H1 (cell line): Measurements from ENCODE around the gene DBX2. TPM values are rescaled to one million over a fixed set of nuclear protein-coding genes. Genes with fewer than 3 reads are reported as not detected.

Experiments used
- BRCA1 ChIP-seq: IDR thresholded peaks from 2 replicates; pipeline ENCODE4 v1.6.1; 2012; ENCODE audit warnings: low read depth, low read length, improper control_type of control experiment
- GABPA ChIP-seq: IDR thresholded peaks from 2 replicates; pipeline ENCODE4 v1.6.1; 2011; ENCODE audit warnings: mild to moderate bottlenecking, low read length, moderate library complexity, borderline replicate concordance; ENCODE audit not compliant: insufficient read depth
- GTF2F1 ChIP-seq: IDR thresholded peaks from 2 replicates; pipeline ENCODE4 v1.6.1; 2012; ENCODE audit warnings: low read depth, low read length, improper control_type of control experiment, borderline replicate concordance
- HDAC2 ChIP-seq, 2 experiments: fragments of 300-600 bp in 1 of 2; sonication (generic) in 1 of 2; IDR thresholded peaks; 2 replicates each; pipeline ENCODE4 v1.6.1; 2011 to 2012; ENCODE audit warnings: low read depth in 2 of 2, low read length in 2 of 2, mild to moderate bottlenecking in 2 of 2, moderate library complexity in 2 of 2, borderline replicate concordance in 1 of 2, inconsistent platforms in 1 of 2
- MAFK ChIP-seq: IDR thresholded peaks from 2 replicates; pipeline ENCODE4 v1.6.1; 2012; ENCODE audit warnings: low read depth, mild to moderate bottlenecking, improper control_type of control experiment, low read length
- POLR2A ChIP-seq, 2 experiments: IDR thresholded peaks; 1 replicate in 1 of 2; 2 replicates in 1 of 2; pipeline ENCODE4 v1.6.1; 2011; ENCODE audit warnings: low read depth in 2 of 2, low read length in 2 of 2, mild to moderate bottlenecking in 2 of 2; ENCODE audit errors: control extremely low read depth in 1 of 2
- RXRA ChIP-seq: IDR thresholded peaks from 2 replicates; pipeline ENCODE4 v1.6.1; 2011; ENCODE audit warnings: low read depth, mild to moderate bottlenecking, low read length, moderate library complexity; ENCODE audit not compliant: insufficient read depth
- SIN3A ChIP-seq, 2 experiments: IDR thresholded peaks in 1 of 2; conservative IDR thresholded peaks in 1 of 2; 2 replicates each; pipeline ENCODE4 v1.6.1; 2011 to 2012; ENCODE audit warnings: low read length in 2 of 2, improper control_type of control experiment in 1 of 2, low read depth in 1 of 2, mild to moderate bottlenecking in 1 of 2
- ZNF274 ChIP-seq: IDR thresholded peaks from 2 replicates; pipeline ENCODE4 v1.7.0; 2012; ENCODE audit warnings: low read length, borderline replicate concordance; ENCODE audit errors: extremely low read depth
- polyA plus RNA-seq, 7 experiments: library from polyadenylated mRNA; depleted of rRNA in 3 of 7; stranded (reverse) in 5 of 7; unstranded in 2 of 7; fragments of >200 nt in 5 of 7; fragments of 200-250 nt in 2 of 7; gene quantifications; 1 replicate in 5 of 7; 2 replicates in 1 of 7; 4 replicates in 1 of 7; pipeline versions ENCODE4 v1.2.1 to v1.2.3, GENCODE V29; 2011 to 2013; ENCODE audit warnings: missing spikeins in 2 of 7, mixed read lengths in 2 of 7
- total RNA-seq: library from RNA; stranded (reverse); fragmentation: NEBNext Ultra II Directional; extraction: Animal tissue kit (Norgen Biotek cat#: 25700); gene quantifications from 2 replicates; pipeline ENCODE4 v1.2.1, GENCODE V29; 2021
- TF ChIP-seq, protein P1 (sequence below): IDR thresholded peaks from 2 replicates; pipeline ENCODE4 v1.6.1; 2012; ENCODE audit warnings: low read length, inconsistent platforms
- TF ChIP-seq, protein P2 (sequence below): IDR thresholded peaks from 2 replicates; pipeline ENCODE4 v1.6.1; 2011; ENCODE audit warnings: low read depth, mild to moderate bottlenecking, low read length; ENCODE audit not compliant: insufficient read depth

The DBX2 gene
- total and polyA plus RNA-seq, 2 of the 8 experiments (the other 6 are each of a cell fraction or from before 2014, with no cell fraction given) = 0.06 TPM; not detected in 1

DNA sequence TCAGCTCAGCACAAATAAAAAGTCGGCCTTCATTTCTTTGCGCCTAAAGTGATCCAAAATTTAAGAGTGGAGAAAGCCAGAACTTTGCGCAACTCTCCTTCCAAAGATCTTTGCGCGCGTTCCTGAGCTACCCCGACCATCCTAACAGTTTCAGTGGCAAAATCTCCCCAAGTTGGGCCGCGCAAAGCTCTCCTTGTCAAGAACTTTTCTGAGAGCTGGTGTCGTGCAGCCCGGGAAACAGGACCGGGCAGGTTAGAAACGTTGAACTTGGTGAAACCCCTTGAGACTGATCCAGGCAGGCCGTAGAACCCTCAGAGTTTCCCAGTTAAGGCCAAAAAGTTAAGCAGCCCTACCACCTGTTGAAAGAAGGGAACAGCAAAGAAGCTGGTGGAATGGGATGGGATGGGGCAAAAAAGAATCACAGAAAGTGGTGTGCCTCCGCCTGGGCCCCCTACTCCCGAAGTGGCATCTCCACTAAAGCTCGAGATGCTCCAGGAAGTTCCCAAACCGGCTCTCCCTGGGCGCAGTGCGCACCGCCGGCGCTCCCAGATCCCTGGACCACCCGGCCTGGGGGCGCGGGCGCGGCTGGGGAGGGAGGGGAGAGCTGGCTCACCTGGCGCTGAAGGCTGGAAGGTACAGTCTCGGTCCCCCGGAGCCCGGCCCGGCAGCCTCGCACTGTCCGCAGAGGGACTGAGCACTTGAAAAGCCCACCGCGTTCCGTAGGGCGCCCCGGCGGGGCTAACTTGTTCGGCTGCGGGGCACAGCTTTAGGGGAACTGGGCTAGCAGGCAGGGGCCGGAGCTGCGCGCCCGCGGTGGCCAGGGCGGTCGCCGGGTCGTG lies 768 bp downstream of the DBX2 start (continued):
- TF ChIP-seq GTF2F1 = no peak
- 0 out of 2 replicates have a peak, but pooled peaks have one; percentile 18 for TF ChIP-seq GABPA
- TF ChIP-seq BRCA1 = no peak
- no peak for TF ChIP-seq HDAC2 (IDR thresholded peaks at IDR 0.05; ENCODE audit: borderline replicate concordance in 1 of 2, low read depth in 2 of 2, low read length in 2 of 2)
- no peak for TF ChIP-seq POLR2A (IDR thresholded peaks at IDR 0.05; ENCODE audit: control extremely low read depth in 1 of 2, low read depth in 2 of 2, low read length in 2 of 2)
- TF ChIP-seq MAFK = no peak
- no peak for TF ChIP-seq RXRA
- 0 out of 4 replicates have a peak, but pooled peaks of 1 of the 2 experiments have one; percentile 10 for TF ChIP-seq SIN3A (conservative IDR thresholded peaks at IDR 0.05 in 1 of 2, IDR thresholded peaks at IDR 0.05 in 1 of 2; ENCODE audit: low read depth in 1 of 2, low read length in 2 of 2)
- TF ChIP-seq, protein P1, sequence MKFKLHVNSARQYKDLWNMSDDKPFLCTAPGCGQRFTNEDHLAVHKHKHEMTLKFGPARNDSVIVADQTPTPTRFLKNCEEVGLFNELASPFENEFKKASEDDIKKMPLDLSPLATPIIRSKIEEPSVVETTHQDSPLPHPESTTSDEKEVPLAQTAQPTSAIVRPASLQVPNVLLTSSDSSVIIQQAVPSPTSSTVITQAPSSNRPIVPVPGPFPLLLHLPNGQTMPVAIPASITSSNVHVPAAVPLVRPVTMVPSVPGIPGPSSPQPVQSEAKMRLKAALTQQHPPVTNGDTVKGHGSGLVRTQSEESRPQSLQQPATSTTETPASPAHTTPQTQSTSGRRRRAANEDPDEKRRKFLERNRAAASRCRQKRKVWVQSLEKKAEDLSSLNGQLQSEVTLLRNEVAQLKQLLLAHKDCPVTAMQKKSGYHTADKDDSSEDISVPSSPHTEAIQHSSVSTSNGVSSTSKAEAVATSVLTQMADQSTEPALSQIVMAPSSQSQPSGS = no peak
- TF ChIP-seq, protein P2, sequence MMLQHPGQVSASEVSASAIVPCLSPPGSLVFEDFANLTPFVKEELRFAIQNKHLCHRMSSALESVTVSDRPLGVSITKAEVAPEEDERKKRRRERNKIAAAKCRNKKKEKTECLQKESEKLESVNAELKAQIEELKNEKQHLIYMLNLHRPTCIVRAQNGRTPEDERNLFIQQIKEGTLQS = no peak
- no peak for TF ChIP-seq ZNF274
